Activated CD8-positive, alpha-beta T cell treated with anti-CD3 and anti-CD28 coated beads, Interleukin-2, amount 10 ng/mL, durations not matched to agents 7 days and 5 days (primary cell): ENCODE results near the gene CACNA1I. TPM values are rescaled to one million over a fixed set of nuclear protein-coding genes. Genes with fewer than 3 reads are reported as not detected.
"Not testable (repeated sequence)": the region's sequence is repeated elsewhere in the genome, so short reads cannot be mapped to it uniquely, and the experiment has no call there.

Experiments
- ATAC-seq: fragments of 150-1000 bp; cut with Tn5 transposase; one replicate; pipeline ENCODE4 v1.10.0; 2021; ENCODE audit warnings: moderate library complexity
- CTCF ChIA-PET: fragments of 350-600 bp; sonication (Branson Sonifier 250); formaldehyde crosslinking; loops from one replicate; lab custom pipeline; 2021; ENCODE audit warnings: antibody characterized with exemption; lab: Charles Lee
- POLR2A ChIA-PET: fragments of 350-600 bp; sonication (Branson Sonifier 250); formaldehyde crosslinking; loops from one replicate; lab custom pipeline; 2021; ENCODE audit warnings: antibody characterized with exemption; lab: Charles Lee
- DNase-seq: peaks from one replicate; pipeline ENCODE4 v3.0.0-alpha.2; 2020
- H3K27ac Mint-ChIP-seq: one replicate; pipeline ENCODE4 v1.8.0; 2021; ENCODE audit warnings: mild to moderate bottlenecking, mixed read lengths
- H3K27me3 Mint-ChIP-seq: one replicate; pipeline ENCODE4 v1.8.0; 2021; ENCODE audit warnings: low read depth, mixed read lengths
- H3K36me3 Mint-ChIP-seq: one replicate; pipeline ENCODE4 v1.8.0; 2021; ENCODE audit warnings: low read depth, mixed read lengths
- H3K4me1 Mint-ChIP-seq: one replicate; pipeline ENCODE4 v1.8.0; 2021; ENCODE audit warnings: low read depth, mixed read lengths
- H3K4me3 Mint-ChIP-seq: one replicate; pipeline ENCODE4 v1.8.0; 2021; ENCODE audit warnings: mild to moderate bottlenecking, mixed read lengths
- H3K9me3 Mint-ChIP-seq: one replicate; pipeline ENCODE4 v1.8.0; 2022; ENCODE audit warnings: mixed read lengths; ENCODE audit not compliant: insufficient read depth
- total RNA-seq, 2 experiments: library from RNA; stranded (reverse); gene quantifications; one replicate each; pipeline ENCODE4 v1.2.3, GENCODE V29; 2021

CACNA1I gene
- total RNA-seq, 2 experiments from 2014 or later = 0.60 to 0.74 TPM

- Mint-ChIP-seq H3K4me3 (no peak overlapping the region), H3K4me1 (peaks cover 17% of the 10 kb centered on the region), H3K36me3 (no peaks in the 10 kb centered on the region), H3K27me3 (peaks cover 26% of the 10 kb centered on the region), H3K27ac (no peak overlapping the region), H3K9me3 (peaks cover 5% of the 10 kb centered on the region)
- POLR2A ChIA-PET = no interaction called here
- DNase-seq = no peak
- ATAC-seq = no peak
- CTCF ChIA-PET = no interaction called here
Measured at GRCh38 chr22:39724390-39724789, 153.8 kb downstream of the CACNA1I start.

GRCh38 chr22:39724857-39725256 lies 154.3 kb downstream of the CACNA1I start:
- peaks cover 26% of the 10 kb centered on the region for H3K27me3 Mint-ChIP-seq
- peaks cover 12% of the 10 kb centered on the region for H3K4me1 Mint-ChIP-seq
- no peak overlapping the region for H3K4me3 Mint-ChIP-seq
- DNase-seq = no peak
- ChIA-PET POLR2A (no interaction called here), CTCF (no interaction called here)
- no peaks in the 10 kb centered on the region for H3K36me3 Mint-ChIP-seq
- no peak for ATAC-seq
- H3K9me3 Mint-ChIP-seq = peaks cover 5% of the 10 kb centered on the region
- H3K27ac Mint-ChIP-seq = no peak overlapping the region

DNA sequence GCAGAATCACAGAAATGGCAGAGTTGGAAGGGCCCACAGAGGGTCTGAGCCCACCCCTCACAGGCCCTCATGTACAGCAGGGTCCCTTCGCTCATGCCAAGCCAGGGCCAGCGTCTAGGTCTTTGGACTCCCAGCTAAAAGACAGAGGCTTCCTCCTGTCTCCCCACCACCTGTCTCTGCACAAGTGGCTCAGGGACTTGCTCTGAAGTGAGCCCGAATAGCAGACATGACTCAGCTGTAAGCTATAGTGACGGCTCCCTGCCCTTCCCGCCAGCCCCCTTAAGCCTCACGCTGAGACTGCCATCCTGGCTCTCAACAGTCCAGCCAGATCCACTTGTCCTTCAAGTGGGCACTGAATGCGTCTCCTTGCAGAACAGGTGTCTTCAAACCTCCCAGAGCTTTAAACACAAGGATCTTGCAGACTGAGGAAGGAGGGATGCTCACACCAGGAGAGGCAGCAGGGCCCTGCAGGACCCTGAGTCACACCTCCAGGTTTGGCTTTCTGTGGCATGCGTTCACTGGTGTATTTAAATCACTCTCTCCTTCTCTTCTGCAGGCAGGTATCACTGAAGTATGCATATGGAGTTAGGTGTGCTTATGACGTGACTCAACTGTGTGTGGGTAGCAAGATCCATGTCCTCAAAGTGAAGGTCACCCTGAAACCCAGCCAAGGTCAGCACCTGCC lies 154.9 kb downstream of the CACNA1I start:
- POLR2A ChIA-PET = no interaction called here
- Mint-ChIP-seq H3K27me3 (peaks cover 24% of the 10 kb centered on the region), H3K27ac (no peak overlapping the region), H3K9me3 (peaks cover 5% of the 10 kb centered on the region), H3K36me3 (no peaks in the 10 kb centered on the region), H3K4me3 (no peak overlapping the region), H3K4me1 (peaks cover 9% of the 10 kb centered on the region)
- DNase-seq = no peak
- ATAC-seq = no peak
- CTCF ChIA-PET = no interaction called here

- ChIA-PET POLR2A (no interaction called here), CTCF (no interaction called here)
- DNase-seq = no peak
- Mint-ChIP-seq H3K27ac (no peak overlapping the region), H3K27me3 (peaks cover 20% of the 10 kb centered on the region), H3K36me3 (no peaks in the 10 kb centered on the region), H3K4me3 (no peak overlapping the region), H3K4me1 (peaks cover 2% of the 10 kb centered on the region), H3K9me3 (peaks cover 1% of the 10 kb centered on the region)
- no peak for ATAC-seq
Measured at GRCh38 chr22:39727541-39727940, 157.0 kb downstream of the CACNA1I start.

- CTCF ChIA-PET = interaction anchor here (1.0 kb wide), 1 partner anchor 22 kb away, joined by 3 read pairs; no protein-coding TSS in a partner anchor
- peaks cover 18% of the 10 kb centered on the region for H3K27me3 Mint-ChIP-seq
- no peaks in the 10 kb centered on the region for H3K9me3 Mint-ChIP-seq
- POLR2A ChIA-PET = no interaction called here
- H3K4me3 Mint-ChIP-seq = no peak overlapping the region
- DNase-seq = no peak
- H3K27ac Mint-ChIP-seq = no peak overlapping the region
- no peaks in the 10 kb centered on the region for H3K4me1 Mint-ChIP-seq
- no peak for ATAC-seq
- no peaks in the 10 kb centered on the region for H3K36me3 Mint-ChIP-seq
Measured at GRCh38 chr22:39728236-39728860, 157.8 kb downstream of the CACNA1I start.

DNA sequence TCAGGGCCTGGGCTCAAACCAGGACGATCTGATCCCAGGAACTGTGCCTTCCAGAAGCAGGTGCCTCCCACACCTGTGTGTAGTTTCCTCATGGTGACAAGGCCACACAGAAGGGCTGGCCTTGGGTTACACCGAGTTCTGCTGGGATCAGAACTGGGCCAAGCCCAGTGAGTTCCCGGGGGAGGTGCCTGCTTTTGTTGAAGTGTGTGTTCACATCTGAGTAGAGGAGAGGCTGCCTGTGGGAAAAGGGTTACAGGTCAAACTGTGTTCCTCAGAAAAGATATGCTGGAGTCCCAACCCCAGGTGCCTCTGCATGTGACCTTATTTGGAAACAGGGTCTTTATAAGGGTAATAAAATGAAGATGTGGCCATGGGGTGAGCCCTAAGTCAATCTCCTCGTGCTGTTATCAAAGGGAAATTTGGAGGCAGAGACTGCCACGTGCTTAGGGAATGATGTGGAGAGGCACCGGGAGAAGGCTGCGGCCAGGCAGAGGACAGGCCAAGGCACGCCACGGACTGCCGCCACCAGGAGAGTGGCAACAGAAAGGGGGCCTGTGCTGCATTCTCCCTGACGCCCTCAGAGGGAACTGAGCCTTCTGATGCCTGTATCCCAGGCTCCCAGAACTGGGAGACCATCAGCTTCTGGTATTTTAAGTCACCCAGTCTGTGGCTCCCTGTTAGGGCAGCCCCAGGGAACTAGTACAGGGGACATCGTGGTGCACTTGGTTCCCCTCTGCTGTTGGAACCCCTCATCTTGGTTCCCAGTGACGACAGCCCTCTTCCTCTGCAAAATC lies 158.8 kb downstream of the CACNA1I start:
- H3K36me3 Mint-ChIP-seq = no peaks in the 10 kb centered on the region
- ATAC-seq (no peak), DNase-seq (no peak)
- no peak overlapping the region for H3K4me3 Mint-ChIP-seq
- no peaks in the 10 kb centered on the region for H3K4me1 Mint-ChIP-seq
- H3K27me3 Mint-ChIP-seq = peaks cover 22% of the 10 kb centered on the region
- H3K27ac Mint-ChIP-seq = no peak overlapping the region
- ChIA-PET POLR2A (no interaction called here), CTCF (interaction anchor here (1.0 kb wide), 1 partner anchor 21 kb away, joined by 3 read pairs; no protein-coding TSS in a partner anchor)
- H3K9me3 Mint-ChIP-seq = no peaks in the 10 kb centered on the region

- Mint-ChIP-seq H3K27me3 (peaks cover 26% of the 10 kb centered on the region), H3K27ac (no peak overlapping the region), H3K36me3 (no peaks in the 10 kb centered on the region), H3K4me3 (no peak overlapping the region), H3K4me1 (no peaks in the 10 kb centered on the region), H3K9me3 (no peaks in the 10 kb centered on the region)
- ATAC-seq = no peak
- POLR2A ChIA-PET = interaction anchor here (0.6 kb wide), 1 partner anchor 604 kb away, joined by 3 read pairs; no protein-coding TSS in a partner anchor
- CTCF ChIA-PET = interaction anchor here (1.6 kb wide), 1 partner anchor 294 kb away, joined by 4 read pairs; no protein-coding TSS in a partner anchor
- DNase-seq = no peak
Measured at GRCh38 chr22:39731481-39731880, 160.9 kb downstream of the CACNA1I start.

DNA sequence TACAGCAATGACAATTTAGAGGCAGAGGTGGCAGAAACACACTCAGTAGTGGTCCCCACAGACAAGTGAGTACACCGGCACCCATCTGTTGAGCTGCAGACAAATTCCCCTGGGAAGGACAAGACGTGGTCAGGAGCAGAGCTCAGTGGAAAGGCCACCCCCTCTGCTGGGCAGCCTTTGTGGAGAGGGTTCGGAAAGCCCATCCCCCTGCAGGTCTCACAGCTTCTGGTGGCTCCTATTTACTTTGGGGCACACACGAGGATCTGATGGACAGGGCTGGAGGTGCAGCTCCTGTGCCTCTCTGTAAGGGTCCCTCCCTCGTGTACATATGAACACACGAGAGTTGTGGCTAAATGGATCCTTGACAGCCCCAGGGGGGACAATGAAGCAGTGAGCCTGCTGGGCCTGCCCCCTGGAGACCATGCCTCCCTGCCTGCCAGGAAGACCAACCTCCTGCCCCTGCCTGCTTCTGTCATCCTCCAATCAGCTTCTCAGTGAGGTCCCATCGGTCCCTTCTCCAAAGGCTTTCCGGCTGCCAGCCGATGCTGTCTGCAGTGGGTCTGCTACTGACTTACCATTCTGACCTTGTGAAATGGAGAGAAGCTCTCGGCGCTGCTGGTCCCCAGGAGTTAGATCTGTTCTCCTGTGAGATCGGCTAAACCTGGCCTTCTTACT lies 161.5 kb downstream of the CACNA1I start:
- H3K27me3 Mint-ChIP-seq = peaks cover 25% of the 10 kb centered on the region
- CTCF ChIA-PET = interaction anchor here (1.6 kb wide), 1 partner anchor 293 kb away, joined by 4 read pairs; no protein-coding TSS in a partner anchor
- H3K4me1 Mint-ChIP-seq = no peaks in the 10 kb centered on the region
- no peak overlapping the region for H3K27ac Mint-ChIP-seq
- DNase-seq (no peak), ATAC-seq (no peak)
- H3K36me3 Mint-ChIP-seq = no peaks in the 10 kb centered on the region
- POLR2A ChIA-PET = interaction anchor here (0.6 kb wide), 1 partner anchor 604 kb away, joined by 3 read pairs; no protein-coding TSS in a partner anchor
- H3K4me3 Mint-ChIP-seq = no peak overlapping the region
- H3K9me3 Mint-ChIP-seq = no peaks in the 10 kb centered on the region

- ChIA-PET POLR2A (interaction anchor here (1.0 kb wide), 1 partner anchor 12 kb away, joined by 3 read pairs; no protein-coding TSS in a partner anchor), CTCF (no interaction called here)
- Mint-ChIP-seq H3K36me3 (no peaks in the 10 kb centered on the region), H3K4me1 (no peaks in the 10 kb centered on the region), H3K4me3 (no peak overlapping the region), H3K9me3 (no peaks in the 10 kb centered on the region), H3K27ac (no peak overlapping the region), H3K27me3 (peaks cover 23% of the 10 kb centered on the region)
- ATAC-seq = no peak
- no peak for DNase-seq
Measured at GRCh38 chr22:39732625-39733024, 162.1 kb downstream of the CACNA1I start.

DNA sequence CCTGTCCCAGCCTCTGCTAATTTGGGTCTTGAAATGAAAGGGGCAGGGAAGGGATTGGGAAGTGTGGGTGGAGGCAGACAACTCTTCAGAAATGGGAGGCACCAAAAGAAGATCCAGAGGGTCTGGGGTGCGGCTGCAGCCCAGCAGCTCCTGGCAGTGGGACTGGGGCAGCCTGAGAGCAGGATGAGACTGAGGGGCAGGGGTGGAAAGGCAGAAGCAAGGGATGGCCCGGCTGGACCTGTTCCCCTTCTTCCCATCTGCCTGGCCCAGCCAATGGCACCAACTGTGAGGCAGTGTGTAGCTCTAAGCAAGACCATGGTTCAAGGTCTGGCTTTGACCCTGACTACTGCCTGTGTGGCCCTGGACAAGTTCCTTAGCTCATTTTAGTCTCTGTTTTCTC lies 162.6 kb downstream of the CACNA1I start:
- ChIA-PET POLR2A (interaction anchor here (1.0 kb wide), 1 partner anchor 11 kb away, joined by 3 read pairs; no protein-coding TSS in a partner anchor), CTCF (no interaction called here)
- DNase-seq (no peak), ATAC-seq (no peak)
- Mint-ChIP-seq H3K27ac (no peak overlapping the region), H3K36me3 (no peaks in the 10 kb centered on the region), H3K4me1 (no peaks in the 10 kb centered on the region), H3K27me3 (peaks cover 25% of the 10 kb centered on the region), H3K4me3 (no peak overlapping the region), H3K9me3 (no peaks in the 10 kb centered on the region)

GRCh38 chr22:39734046-39734445 lies 163.5 kb downstream of the CACNA1I start:
- peaks cover 25% of the 10 kb centered on the region for H3K27me3 Mint-ChIP-seq
- not testable (repeated sequence) for H3K27ac Mint-ChIP-seq, H3K4me1 Mint-ChIP-seq

More at GRCh38 chr22:39734046-39734445, 163.5 kb downstream of the CACNA1I start:
- ATAC-seq, DNase-seq, H3K36me3 Mint-ChIP-seq, POLR2A ChIA-PET, H3K9me3 Mint-ChIP-seq, H3K4me3 Mint-ChIP-seq, CTCF ChIA-PET: not testable (repeated sequence)
